Metanephros (tissue), 2 donors: Measurements from ENCODE around the gene PHACTR3. TPM values are rescaled to one million over a fixed set of nuclear protein-coding genes. Genes with fewer than 3 reads are reported as not detected.

Experiments used
- small RNA-seq: library from RNA; depleted of rRNA; stranded (forward); fragments of <200 nt; gene quantifications from one replicate; pipeline ENCODE3, GENCODE V24; 2014; ENCODE audit warnings: low replicate concordance
- total RNA-seq: library from RNA; depleted of rRNA; stranded (reverse); fragments of >200 nt; gene quantifications from one replicate; pipeline ENCODE4 v1.2.3, GENCODE V29; 2014

PHACTR3 gene
- total RNA-seq = 6.3 TPM

GRCh38 chr20:59603781-59604541, at the start of gene PHACTR3:
PHACTR3 (plus strand) TSS chr20:59604540; CDS start chr20:59605015, 475 bp downstream.

Small RNAs within 50 kb of the gene (small RNA-seq; reads per million reads assigned to genes)
- gene RNU7-141P = not detected
